GM12874 (cell line): ENCODE results near the gene CLK3.

ENCODE experiments used
- CTCF ChIP-seq: IDR thresholded peaks from 2 replicates; pipeline ENCODE4 v1.5.1; 2011; ENCODE audit warnings: low read depth, mild to moderate bottlenecking, control low read depth, low read length, moderate library complexity; ENCODE audit not compliant: insufficient read depth

CLK3 gene

GRCh38 chr15:74615508-74616365, at the start of gene CLK3:
TSS of gene CLK3 (plus strand) at chr15:74615836. CDS start at chr15:74619197, 3,361 bp downstream.
- no peak for TF ChIP-seq CTCF

GRCh38 chr15:74568594-74568993, 47.0 kb upstream of the CLK3 start:
- TF ChIP-seq CTCF = no peak

- TF ChIP-seq CTCF = no peak
Measured at GRCh38 chr15:74569731-74570070, 45.9 kb upstream of the CLK3 start.

- no peak for TF ChIP-seq CTCF
Measured at GRCh38 chr15:74571191-74571590, 44.4 kb upstream of the CLK3 start.

GRCh38 chr15:74573987-74574386, 41.6 kb upstream of the CLK3 start:
- TF ChIP-seq CTCF = no peak

GRCh38 chr15:74578496-74578994, 37.1 kb upstream of the CLK3 start:
- TF ChIP-seq CTCF = no peak

GRCh38 chr15:74579001-74579400, 36.6 kb upstream of the CLK3 start:
- TF ChIP-seq CTCF = no peak
